ENCODE measurements around the gene GLRX.

Gene GLRX

DNA sequence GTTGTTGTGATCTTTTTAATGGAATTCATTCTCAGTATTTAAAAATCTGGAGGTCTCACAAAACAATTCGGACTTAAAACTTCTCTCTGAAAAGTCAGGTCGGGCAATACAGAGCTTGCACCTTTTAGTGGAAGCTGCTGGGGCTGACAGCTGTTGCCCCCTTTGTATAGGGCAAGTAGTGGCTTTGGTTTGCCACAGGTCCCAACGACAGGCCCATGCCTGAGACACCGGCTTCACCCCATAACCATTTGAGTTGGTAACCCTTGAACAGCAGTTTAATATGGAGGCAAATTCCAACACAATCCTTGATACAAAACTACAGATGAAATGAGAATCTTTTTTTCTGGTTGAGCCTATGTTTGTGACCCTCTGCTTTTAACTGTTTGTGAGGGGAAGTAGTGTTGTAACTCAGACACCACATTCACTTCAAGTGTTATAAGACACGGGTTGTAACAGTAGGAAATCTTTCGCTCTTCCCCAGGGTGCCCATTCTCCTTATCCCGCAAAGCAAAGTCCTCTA is 752 bp upstream of the GLRX start:
- Histone ChIP-seq H3K4me3 (ENCODE audit: low read depth, low read length) (peak overlapping the region; percentile 98), H3K79me2 (peaks cover 11% of the 10 kb centered on the region), H3K36me3 (ENCODE audit: control insufficient read depth, insufficient read depth, low read length) (no peaks in the 10 kb centered on the region), H3K9me3 (ENCODE audit: control insufficient read depth, low read length) (no peaks in the 10 kb centered on the region), H2AFZ (peak overlapping the region; percentile 82), H3K9ac (no peak overlapping the region), H3K4me2 (ENCODE audit: low read length) (peak overlapping the region; percentile 92), H3K27me3 (ENCODE audit: control insufficient read depth, insufficient read depth, low read length) (no peaks in the 10 kb centered on the region), H3K4me1 (peaks cover 29% of the 10 kb centered on the region), H3K27ac (peak overlapping the region; percentile 71)
- TF ChIP-seq, protein P1, sequence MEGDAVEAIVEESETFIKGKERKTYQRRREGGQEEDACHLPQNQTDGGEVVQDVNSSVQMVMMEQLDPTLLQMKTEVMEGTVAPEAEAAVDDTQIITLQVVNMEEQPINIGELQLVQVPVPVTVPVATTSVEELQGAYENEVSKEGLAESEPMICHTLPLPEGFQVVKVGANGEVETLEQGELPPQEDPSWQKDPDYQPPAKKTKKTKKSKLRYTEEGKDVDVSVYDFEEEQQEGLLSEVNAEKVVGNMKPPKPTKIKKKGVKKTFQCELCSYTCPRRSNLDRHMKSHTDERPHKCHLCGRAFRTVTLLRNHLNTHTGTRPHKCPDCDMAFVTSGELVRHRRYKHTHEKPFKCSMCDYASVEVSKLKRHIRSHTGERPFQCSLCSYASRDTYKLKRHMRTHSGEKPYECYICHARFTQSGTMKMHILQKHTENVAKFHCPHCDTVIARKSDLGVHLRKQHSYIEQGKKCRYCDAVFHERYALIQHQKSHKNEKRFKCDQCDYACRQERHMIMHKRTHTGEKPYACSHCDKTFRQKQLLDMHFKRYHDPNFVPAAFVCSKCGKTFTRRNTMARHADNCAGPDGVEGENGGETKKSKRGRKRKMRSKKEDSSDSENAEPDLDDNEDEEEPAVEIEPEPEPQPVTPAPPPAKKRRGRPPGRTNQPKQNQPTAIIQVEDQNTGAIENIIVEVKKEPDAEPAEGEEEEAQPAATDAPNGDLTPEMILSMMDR (IDR thresholded peaks at IDR 0.05): no peak

- TF ChIP-seq, protein P1 (IDR thresholded peaks at IDR 0.05): no peak
- Histone ChIP-seq H3K79me2 (peaks cover 17% of the 10 kb centered on the region), H3K36me3 (ENCODE audit: control insufficient read depth, insufficient read depth, low read length) (no peaks in the 10 kb centered on the region), H2AFZ (peak overlapping the region; percentile 82), H3K4me1 (peaks cover 41% of the 10 kb centered on the region), H3K9me3 (ENCODE audit: control insufficient read depth, low read length) (no peaks in the 10 kb centered on the region), H3K9ac (peak overlapping the region; percentile 9), H3K4me2 (ENCODE audit: low read length) (peak overlapping the region; percentile 92), H3K27me3 (ENCODE audit: control insufficient read depth, insufficient read depth, low read length) (no peaks in the 10 kb centered on the region), H3K27ac (peak overlapping the region; percentile 71), H3K4me3 (ENCODE audit: low read depth, low read length) (peak overlapping the region; percentile 98)
Observed at GRCh38 chr5:95822043-95822541, 434 bp downstream of the GLRX start.

DNA sequence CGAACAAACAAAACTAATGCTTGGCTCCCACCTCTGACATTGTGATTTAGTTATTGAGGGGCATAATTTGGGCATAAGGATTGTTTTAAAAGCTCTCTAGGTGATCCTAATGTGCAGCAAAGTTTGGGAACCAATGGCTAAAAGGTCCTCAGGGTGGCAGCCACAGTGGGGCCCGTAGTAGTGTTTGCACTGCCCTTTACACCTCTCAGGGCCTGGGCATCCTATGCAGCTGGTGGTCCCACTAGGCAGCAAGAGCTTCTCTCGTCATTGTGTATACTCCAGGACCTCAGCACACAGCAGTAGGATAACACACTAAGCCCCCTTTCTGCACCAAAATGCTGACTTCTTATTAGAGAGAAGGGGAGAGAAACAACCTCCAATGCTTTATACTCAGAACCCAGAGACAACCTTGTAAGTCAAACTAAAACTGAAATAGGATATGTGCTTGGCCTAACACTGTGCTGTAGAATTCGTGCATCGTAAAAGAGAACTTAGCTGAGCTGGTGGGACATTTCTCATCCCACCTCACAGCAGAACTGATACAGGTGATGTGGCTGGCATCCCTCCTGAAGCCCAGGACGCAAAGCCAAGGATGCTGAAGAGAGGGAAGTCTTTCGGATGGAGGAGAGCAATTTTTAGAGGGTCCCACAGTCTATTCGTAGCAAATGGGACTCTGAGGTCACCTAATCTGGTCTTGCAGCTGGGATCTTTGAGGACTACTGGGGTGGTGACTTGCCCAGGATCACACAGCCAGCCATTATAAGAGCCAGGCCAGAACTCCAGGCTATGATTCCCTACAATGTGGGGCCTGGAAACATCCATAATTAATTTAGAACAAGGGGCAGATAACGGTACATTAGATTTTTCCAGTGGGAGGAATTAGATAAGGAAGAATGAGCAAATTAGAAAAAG is 1.2 kb downstream of the GLRX start:
- Histone ChIP-seq H3K36me3 (ENCODE audit: control insufficient read depth, insufficient read depth, low read length) (no peaks in the 10 kb centered on the region), H3K79me2 (peaks cover 18% of the 10 kb centered on the region), H3K9ac (peak overlapping the region; percentile 9), H3K27me3 (ENCODE audit: control insufficient read depth, insufficient read depth, low read length) (no peaks in the 10 kb centered on the region), H3K4me1 (peaks cover 47% of the 10 kb centered on the region), H2AFZ (no peak overlapping the region), H3K4me2 (ENCODE audit: low read length) (peak overlapping the region; percentile 92), H3K9me3 (ENCODE audit: control insufficient read depth, low read length) (no peaks in the 10 kb centered on the region), H3K27ac (peak overlapping the region; percentile 71), H3K4me3 (ENCODE audit: low read depth, low read length) (peak overlapping the region; percentile 98)
- TF ChIP-seq, protein P1 (IDR thresholded peaks at IDR 0.05): no peak

DNA sequence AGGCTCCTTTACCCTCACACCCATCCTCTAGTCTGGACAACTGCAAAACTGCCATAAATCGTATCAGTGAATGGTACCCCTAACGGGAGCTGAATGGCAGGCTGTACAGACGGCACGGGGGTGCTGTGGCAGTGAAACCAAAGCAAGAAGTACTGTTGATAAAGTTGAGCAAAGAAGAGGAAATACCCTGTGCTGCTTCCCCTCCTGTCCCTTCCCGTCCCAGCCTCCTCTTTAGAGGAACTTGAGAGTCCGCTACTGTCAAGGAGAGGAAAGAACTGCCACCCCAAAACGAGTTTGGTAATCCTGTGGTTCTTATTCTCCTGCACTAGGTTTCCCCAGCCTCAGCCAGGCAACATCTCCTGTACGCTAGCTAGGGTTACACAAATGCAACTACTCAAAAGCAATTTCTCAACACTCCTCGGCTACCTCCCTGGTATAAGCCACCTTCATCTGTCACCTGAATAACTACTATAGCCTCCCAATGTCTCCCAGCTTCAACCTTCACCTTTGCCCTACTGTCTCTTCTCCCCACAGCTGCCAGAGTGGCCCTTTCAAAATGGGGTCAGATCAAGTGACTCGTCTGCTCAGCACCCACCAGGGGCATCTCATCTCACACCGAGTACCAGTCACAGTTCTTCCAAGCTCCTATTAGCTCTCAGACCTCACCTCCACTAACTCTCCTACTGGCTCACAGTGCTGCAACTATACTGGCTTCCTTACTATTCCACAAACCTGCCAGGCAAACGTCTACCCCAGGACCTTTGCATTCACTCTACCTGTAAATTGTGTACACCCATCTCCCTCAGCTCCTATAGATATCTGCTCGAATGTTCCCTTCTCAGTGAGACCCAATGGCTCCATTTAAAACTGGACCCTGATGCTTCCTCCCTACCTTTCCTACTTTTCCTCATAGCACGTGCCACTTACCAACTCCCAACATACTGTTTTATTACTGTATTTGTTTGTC is 4.1 kb downstream of the GLRX start:
- Histone ChIP-seq H2AFZ (no peak overlapping the region), H3K27ac (peak overlapping the region; percentile 30), H3K4me3 (ENCODE audit: low read depth, low read length) (no peak overlapping the region), H3K27me3 (ENCODE audit: control insufficient read depth, insufficient read depth, low read length) (no peaks in the 10 kb centered on the region), H3K4me1 (peaks cover 44% of the 10 kb centered on the region), H3K79me2 (peaks cover 18% of the 10 kb centered on the region), H3K36me3 (ENCODE audit: control insufficient read depth, insufficient read depth, low read length) (no peaks in the 10 kb centered on the region), H3K4me2 (ENCODE audit: low read length) (peak overlapping the region; percentile 49), H3K9me3 (ENCODE audit: control insufficient read depth, low read length) (no peaks in the 10 kb centered on the region), H3K9ac (no peak overlapping the region)
- TF ChIP-seq, protein P1 (IDR thresholded peaks at IDR 0.05): no peak
